MM.1S (cell line): Measurements from ENCODE around the gene ZNF383.
"Not testable (repeated sequence)": the region's sequence is repeated elsewhere in the genome, so short reads cannot be mapped to it uniquely, and the experiment has no call there.

Experiments
- EZH2 ChIP-seq: fragments of 300-600 bp; sonication (generic); optimal IDR thresholded peaks from 2 replicates; pipeline ENCODE3; 2017; ENCODE audit warnings: low read depth, mild to moderate bottlenecking, antibody characterized with exemption, low read length, mixed read lengths
- TF ChIP-seq, protein P1 (sequence below): fragments of 300-600 bp; sonication (generic); IDR thresholded peaks from 2 replicates; pipeline ENCODE4 v1.5.1; 2016; ENCODE audit warnings: antibody characterized with exemption, low read length, mixed read lengths

DNA sequence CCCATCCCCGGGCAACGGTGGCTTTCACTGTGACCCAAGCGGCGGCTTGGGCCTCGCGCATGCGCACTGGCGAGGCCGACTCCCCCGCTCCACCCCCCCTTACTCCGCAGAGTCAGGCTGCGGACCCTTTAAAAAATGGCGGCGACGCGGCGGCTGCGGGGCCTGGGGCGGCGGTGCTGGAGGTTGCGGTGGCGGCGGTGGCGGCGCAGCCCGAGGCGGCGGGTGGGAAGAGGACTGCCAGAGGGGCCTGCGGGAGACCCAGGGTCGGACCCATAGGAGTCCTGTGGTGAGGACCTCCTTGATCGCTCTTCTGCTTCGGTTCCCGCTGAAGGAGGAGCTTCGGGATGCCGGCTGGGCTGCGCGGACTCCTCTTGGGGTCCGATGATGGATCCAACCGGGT lies 76.2 kb downstream of the ZNF383 start:
- TF ChIP-seq, protein P1, sequence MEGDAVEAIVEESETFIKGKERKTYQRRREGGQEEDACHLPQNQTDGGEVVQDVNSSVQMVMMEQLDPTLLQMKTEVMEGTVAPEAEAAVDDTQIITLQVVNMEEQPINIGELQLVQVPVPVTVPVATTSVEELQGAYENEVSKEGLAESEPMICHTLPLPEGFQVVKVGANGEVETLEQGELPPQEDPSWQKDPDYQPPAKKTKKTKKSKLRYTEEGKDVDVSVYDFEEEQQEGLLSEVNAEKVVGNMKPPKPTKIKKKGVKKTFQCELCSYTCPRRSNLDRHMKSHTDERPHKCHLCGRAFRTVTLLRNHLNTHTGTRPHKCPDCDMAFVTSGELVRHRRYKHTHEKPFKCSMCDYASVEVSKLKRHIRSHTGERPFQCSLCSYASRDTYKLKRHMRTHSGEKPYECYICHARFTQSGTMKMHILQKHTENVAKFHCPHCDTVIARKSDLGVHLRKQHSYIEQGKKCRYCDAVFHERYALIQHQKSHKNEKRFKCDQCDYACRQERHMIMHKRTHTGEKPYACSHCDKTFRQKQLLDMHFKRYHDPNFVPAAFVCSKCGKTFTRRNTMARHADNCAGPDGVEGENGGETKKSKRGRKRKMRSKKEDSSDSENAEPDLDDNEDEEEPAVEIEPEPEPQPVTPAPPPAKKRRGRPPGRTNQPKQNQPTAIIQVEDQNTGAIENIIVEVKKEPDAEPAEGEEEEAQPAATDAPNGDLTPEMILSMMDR: not testable (repeated sequence)
- TF ChIP-seq EZH2: not testable (repeated sequence)
